ENCODE results near the gene TRABD2A.
"Not testable (repeated sequence)": the region's sequence is repeated elsewhere in the genome, so short reads cannot be mapped to it uniquely, and the experiment has no call there.

Gene TRABD2A, protein sequence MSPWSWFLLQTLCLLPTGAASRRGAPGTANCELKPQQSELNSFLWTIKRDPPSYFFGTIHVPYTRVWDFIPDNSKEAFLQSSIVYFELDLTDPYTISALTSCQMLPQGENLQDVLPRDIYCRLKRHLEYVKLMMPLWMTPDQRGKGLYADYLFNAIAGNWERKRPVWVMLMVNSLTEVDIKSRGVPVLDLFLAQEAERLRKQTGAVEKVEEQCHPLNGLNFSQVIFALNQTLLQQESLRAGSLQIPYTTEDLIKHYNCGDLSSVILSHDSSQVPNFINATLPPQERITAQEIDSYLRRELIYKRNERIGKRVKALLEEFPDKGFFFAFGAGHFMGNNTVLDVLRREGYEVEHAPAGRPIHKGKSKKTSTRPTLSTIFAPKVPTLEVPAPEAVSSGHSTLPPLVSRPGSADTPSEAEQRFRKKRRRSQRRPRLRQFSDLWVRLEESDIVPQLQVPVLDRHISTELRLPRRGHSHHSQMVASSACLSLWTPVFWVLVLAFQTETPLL

GRCh38 chr2:84880645-84881521 is at the start of gene TRABD2A:
TSS of gene TRABD2A (minus strand) at chr2:84881084. CDS start at chr2:84881039, 45 bp downstream.
- peak in 3 of 4 experiments; percentile 28 to 45 (median 44) for DNase-seq

GRCh38 chr2:84927275-84927627 is 46.4 kb upstream of the TRABD2A start:
- DNase-seq = no peak

GRCh38 chr2:84925724-84926376 is 45.0 kb upstream of the TRABD2A start:
- DNase-seq = peak; percentile 97 to 99 (median 98)

- no peak for DNase-seq
Measured at GRCh38 chr2:84925336-84925723, 44.4 kb upstream of the TRABD2A start.

GRCh38 chr2:84924173-84925106 is 43.6 kb upstream of the TRABD2A start:
- no peak for DNase-seq

- DNase-seq = no peak
Measured at GRCh38 chr2:84923009-84923408, 42.1 kb upstream of the TRABD2A start.

DNA sequence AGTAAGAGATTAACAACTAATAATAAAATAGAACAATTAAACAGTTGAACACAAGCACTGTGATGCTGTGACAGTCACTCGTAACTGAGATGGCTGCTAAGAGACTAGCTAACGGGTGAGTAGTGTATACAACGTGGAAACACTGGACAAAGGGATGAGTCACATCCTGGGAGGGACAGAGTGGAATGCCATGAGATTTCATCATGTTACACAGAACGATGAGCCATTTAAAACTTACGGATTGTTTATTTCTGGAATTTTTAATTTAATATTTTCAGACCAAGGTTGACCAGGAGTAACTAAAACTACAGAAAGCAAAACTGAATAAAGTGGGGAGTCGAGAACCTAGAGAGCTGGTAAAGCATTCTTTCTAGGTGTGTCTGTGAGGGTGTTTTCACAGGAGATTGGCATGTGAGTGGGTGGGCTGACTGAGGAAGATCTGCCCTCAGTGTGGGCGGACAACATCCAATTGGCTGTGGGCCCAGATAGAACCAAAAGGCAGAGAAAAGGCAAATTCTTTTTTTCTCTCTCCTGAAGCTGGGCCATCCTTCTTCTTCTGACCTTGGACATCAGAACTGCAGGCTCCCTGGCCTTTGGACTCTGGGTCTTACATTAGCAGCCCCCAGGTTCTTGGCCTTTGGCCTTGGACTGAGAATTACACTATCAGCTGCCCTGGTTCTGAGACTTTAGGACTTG is 39.1 kb upstream of the TRABD2A start:
- no peak for DNase-seq

DNA sequence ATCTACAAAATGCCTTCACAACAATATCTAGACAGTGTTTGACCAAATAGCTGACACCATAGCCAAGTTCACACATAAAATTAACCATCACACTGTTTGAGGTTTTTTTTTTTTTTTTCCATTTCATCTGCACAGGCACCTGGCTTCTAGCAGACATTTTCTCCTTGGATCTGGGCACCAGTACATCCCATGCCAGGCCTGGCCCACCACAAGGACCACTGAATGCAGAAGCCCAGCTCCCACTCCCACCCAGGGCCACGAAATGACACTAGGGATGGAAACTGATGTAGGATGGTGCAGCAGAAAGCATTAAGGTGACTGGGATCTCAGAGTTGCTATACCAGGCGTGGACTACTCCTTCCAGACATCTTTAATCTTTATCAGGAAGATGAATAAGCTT is 37.5 kb upstream of the TRABD2A start:
- DNase-seq = no peak

DNA sequence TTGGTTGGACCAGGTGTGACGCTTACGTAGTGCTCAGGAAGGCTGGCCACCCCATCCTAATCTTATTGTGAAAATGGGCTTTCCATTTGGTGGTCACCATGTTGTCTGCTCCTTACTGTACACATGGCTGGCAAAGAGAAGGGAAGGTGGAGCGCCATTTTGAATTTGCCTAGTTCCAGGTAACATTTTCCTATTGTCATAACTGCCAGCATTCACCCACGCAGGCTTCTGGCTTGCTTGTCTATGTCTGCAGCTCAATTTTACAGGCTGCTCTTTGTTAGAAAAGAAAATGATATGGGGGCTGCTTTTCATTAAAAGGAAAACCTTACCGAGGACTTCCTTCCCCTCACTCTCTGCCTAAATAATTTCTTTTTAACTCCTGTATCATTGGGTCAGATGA is 36.9 kb upstream of the TRABD2A start:
- DNase-seq = not testable (repeated sequence)

DNA sequence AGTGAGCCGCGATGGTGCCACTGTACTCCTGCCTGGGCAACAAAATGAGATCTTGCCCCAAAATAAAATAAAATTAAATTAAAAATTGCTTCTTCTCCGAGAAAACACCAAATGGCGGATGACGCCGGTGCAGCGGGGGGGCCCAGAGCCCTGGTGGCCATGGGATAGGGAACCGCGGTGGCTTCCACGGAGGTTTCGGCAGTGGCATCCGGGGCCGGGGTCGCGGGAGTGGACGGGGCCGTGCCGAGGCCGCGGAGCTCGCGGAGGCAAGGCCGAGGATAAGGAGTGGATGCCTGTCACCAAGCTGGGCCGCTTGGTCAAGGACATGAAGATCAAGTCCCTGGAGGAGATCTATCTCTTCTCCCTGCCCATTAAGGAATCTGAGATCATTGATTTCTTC is 34.8 kb upstream of the TRABD2A start:
- not testable (repeated sequence) for DNase-seq

DNA sequence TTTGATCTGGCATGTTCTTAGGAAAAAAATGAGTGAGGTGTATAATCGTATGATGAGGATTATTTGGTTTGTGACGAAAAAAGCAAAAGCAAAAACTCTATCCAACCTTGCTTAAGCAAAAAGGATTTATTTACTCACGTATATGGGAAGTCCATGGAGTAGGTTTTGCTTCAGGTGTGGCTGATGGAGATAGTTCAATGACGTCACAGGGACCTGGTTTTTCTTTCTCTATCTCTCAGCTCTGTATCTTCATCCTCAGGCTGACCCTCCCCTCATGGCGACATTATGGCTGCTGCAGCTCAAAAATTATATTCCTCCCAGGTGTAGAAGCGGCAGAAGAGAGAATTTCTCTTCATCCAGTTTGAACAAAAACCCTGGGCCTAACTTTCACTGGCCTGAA is 33.5 kb upstream of the TRABD2A start:
- DNase-seq = no peak

GRCh38 chr2:84912984-84913383 is 32.1 kb upstream of the TRABD2A start:
- DNase-seq = no peak

- no peak for DNase-seq
Measured at GRCh38 chr2:84911135-84911678, 30.3 kb upstream of the TRABD2A start.

DNA sequence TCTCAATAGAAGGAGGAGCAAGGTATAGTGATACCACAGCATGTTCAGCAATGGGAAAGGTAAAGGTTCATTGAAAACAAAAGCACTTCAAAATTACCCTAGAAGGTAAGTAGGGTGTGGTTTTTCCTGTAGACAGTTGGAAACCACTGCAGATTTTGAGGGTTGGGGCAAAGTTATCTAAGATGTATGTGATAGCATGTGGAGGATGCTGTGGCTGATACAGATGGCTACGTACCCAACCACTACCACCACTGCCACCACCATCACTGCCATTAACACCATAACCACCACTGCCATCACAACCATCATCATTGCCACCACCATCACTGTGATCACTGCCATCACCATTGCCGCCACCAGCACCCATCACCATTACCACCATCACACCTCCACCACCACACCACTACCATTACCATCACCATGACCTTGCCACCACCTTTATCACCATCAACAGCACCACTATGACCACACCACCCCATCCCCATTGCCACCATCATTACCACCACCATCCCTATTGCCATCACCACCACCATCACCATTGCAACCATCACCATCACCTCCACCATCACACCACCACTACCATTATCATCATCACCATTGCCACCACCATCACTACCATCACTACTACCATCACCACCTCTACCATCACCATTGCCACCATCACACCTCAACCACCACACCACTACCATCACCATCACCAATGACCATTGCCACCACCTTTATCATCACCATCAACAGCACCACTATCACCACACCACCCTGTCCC is 28.2 kb upstream of the TRABD2A start:
- DNase-seq = no peak

DNA sequence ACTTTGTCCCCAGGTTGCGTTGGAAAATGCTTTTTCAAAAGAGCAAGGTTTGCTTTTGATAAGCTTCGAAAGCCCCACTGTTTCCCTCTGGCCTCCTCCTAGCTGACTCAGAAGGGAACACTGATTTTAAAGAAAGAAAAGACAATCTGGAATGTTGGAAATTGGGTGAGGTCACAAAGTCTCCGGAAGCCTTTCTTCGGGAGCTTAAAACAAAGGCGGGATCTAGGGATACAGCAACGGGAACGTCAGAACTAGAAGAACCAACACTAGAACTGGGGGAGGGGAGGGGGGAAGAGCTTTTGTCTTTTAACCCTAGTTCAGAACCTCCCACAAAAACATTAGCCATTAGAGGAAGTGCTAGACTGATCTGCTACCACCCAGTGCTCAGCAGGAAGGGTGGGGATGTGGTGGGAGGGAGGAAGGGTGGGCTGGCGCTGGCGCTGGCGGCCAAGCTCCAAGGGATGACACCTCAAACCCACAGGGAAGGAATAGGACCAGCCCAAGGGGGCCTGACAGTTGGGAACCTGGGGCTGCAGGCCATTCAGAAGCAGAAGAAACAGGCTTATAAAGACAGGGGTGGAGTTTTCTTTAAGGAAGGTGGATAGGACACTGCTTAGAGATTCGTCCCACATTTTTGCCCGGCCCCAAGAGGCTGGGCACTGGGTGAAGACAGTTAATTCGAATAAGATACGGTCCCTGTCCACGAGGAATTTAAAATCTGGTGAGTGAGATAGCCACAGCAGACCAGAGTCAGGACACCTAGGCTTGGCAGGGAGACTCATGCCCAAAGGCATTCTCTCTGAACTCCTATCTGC is 26.2 kb upstream of the TRABD2A start:
- peak in 1 of 4 experiments; percentile 25 for DNase-seq

DNA sequence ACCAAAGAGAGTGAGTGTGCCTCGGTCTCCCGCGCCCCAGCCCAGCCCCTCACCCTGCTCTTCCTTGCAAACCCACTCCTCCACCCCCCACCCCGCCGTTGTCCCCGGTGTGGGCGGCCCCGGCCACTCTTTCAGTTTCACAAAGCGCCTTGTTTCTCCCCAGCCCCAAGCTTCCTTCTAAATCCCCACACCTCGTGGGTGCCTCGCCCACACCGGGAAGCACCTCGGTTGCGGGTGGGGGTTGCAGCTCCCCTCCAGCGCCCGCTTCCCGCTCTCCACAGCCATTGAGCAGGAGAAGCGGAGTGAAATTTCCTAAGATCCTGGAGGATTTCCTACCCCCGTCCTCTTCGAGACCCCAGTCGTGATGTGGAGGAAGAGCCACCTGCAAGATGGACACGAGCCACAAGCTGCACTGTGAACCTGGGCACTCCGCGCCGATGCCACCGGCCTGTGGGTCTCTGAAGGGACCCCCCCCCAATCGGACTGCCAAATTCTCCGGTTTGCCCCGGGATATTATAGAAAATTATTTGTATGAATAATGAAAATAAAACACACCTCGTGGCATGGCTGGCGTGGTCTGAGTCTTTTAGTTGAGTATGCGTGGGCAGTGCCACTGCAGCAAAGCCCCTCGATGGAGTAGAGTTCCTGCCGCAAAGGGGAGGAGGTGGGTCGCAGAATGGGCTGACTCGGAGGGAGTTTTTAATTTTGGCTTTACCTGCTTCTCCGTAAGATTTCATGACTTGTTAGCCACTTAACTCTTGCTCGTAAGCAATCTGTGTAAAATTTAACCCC is 25.4 kb upstream of the TRABD2A start:
- peak in 2 of 4 experiments; percentile 33 to 41 for DNase-seq

DNA sequence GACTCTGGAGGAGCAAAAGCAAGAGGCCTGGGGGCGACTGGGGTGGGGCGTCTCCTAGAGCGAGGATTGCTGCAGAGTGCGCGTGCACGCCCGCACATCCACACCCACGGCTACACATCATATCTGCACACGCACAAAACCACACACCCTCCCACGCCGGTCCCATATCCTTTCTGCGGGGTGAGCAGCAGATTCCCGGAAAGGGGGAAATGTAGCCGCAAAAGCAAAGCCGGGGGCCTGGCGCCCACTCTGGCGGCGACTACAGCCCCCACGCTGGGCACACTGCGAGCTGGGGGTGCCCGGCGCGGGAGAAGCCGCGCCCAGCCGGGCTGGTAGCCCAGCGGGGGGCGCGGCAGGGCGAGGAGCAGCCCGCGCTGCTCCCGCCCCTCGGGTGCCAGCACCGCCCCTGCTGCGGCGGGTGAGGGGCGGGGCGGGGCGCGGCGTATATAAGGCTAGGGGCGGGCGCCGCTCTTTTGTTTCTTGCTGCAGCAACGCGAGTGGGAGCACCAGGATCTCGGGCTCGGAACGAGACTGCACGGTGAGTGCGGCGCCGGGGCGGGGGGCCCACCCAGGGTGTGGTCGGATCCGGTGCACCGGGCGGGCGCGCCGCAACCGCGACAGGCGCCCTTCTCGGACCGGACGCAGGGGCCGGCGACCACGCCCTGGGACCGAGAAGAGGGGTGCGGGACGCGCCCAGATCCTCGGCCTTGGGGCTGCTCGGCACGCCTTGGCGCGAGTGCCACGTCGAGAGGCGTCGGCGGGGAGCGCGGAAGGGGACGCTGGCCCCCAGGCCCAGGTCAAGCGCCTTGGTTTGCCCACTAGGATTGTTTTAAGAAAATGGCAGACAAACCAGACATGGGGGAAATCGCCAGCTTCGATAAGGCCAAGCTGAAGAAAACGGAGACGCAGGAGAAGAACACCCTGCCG is 24.6 kb upstream of the TRABD2A start, which contains the start of gene TMSB10:
TSS of gene TMSB10 (plus strand) at position 476 of the 927 bp plus-strand sequence.
- DNase-seq = peak; percentile 80 to 92 (median 88)

Data from activated naive CD4-positive, alpha-beta T cell (primary cell).